Progenitor cell of endocrine pancreas (in vitro differentiated cells): ENCODE results near the gene ADAM8. TPM values are rescaled to one million over a fixed set of nuclear protein-coding genes. Genes with fewer than 3 reads are reported as not detected.

Source experiments
- DNase-seq: peaks from one replicate; pipeline ENCODE4 v3.0.0; 2021; ENCODE audit warnings: low spot score; ENCODE audit not compliant: unreplicated experiment
- H3K27ac Mint-ChIP-seq: 2 replicates; pipeline ENCODE4 v1.8.0; 2021; ENCODE audit warnings: mild to moderate bottlenecking, moderate library complexity, mixed read lengths
- H3K27me3 Mint-ChIP-seq: 2 replicates; pipeline ENCODE4 v1.8.0; 2021; ENCODE audit warnings: mixed read lengths
- H3K36me3 Mint-ChIP-seq: 2 replicates; pipeline ENCODE4 v1.8.0; 2022; ENCODE audit warnings: mixed read lengths; ENCODE audit not compliant: insufficient read depth
- H3K4me1 Mint-ChIP-seq: 2 replicates; pipeline ENCODE4 v1.8.0; 2021; ENCODE audit warnings: low read depth, mixed read lengths
- H3K4me3 Mint-ChIP-seq: 2 replicates; pipeline ENCODE4 v1.8.0; 2021; ENCODE audit warnings: low read depth, mild to moderate bottlenecking, moderate library complexity, mixed read lengths
- H3K9me3 Mint-ChIP-seq: 2 replicates; pipeline ENCODE4 v1.8.0; 2021; ENCODE audit warnings: low read depth, mixed read lengths
- total RNA-seq: library from RNA; stranded (reverse); gene quantifications from 2 replicates; pipeline ENCODE4 v1.2.1, GENCODE V29; 2021
- TF ChIP-seq, protein P1 (sequence below): fragments of 200-600 bp; sonication (generic); IDR thresholded peaks from one replicate; pipeline ENCODE4 v1.5.0; 2021; ENCODE audit warnings: antibody characterized with exemption, mild to moderate bottlenecking; ENCODE audit not compliant: unreplicated experiment

ADAM8 gene
- total RNA-seq, 1 donor from 2014 or later, result 16.3 TPM

DNA sequence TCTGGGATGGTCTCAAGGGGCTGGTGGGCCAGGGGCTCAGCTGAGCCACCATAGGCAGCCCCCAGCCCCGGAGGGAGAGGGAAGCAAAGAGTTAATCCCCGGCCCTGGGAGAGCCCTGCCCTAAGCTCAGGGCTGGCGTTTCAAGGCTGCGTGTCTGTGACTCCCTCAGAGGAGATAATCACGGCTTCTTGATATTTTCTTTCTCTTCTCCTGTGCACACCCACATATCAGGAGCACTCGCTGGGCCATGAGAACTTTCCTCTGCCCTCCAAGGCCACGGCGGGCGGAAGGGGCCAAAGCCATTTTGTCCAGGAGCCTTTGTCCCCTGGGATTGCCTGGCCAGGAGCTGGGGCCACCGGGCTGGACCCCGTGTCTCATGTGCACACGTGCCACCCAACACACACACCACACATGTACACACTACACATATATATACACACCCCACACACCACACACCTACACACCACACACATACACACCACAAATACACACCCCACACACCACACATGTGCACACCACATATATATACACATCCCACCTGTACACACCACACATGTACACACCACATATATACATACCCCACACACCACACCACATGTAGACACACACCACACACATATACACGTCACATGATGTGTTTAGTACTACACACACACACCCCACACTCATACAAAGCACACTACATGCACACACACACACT is 22.1 kb downstream of the ADAM8 start:
- no peak for DNase-seq
- Mint-ChIP-seq H3K36me3 (no peaks in the 10 kb centered on the region), H3K27me3 (peaks cover 29% of the 10 kb centered on the region), H3K4me1 (peaks cover 3% of the 10 kb centered on the region), H3K9me3 (no peaks in the 10 kb centered on the region), H3K4me3 (no peak overlapping the region), H3K27ac (no peak overlapping the region)
- TF ChIP-seq, protein P1, sequence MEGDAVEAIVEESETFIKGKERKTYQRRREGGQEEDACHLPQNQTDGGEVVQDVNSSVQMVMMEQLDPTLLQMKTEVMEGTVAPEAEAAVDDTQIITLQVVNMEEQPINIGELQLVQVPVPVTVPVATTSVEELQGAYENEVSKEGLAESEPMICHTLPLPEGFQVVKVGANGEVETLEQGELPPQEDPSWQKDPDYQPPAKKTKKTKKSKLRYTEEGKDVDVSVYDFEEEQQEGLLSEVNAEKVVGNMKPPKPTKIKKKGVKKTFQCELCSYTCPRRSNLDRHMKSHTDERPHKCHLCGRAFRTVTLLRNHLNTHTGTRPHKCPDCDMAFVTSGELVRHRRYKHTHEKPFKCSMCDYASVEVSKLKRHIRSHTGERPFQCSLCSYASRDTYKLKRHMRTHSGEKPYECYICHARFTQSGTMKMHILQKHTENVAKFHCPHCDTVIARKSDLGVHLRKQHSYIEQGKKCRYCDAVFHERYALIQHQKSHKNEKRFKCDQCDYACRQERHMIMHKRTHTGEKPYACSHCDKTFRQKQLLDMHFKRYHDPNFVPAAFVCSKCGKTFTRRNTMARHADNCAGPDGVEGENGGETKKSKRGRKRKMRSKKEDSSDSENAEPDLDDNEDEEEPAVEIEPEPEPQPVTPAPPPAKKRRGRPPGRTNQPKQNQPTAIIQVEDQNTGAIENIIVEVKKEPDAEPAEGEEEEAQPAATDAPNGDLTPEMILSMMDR, result no peak

DNA sequence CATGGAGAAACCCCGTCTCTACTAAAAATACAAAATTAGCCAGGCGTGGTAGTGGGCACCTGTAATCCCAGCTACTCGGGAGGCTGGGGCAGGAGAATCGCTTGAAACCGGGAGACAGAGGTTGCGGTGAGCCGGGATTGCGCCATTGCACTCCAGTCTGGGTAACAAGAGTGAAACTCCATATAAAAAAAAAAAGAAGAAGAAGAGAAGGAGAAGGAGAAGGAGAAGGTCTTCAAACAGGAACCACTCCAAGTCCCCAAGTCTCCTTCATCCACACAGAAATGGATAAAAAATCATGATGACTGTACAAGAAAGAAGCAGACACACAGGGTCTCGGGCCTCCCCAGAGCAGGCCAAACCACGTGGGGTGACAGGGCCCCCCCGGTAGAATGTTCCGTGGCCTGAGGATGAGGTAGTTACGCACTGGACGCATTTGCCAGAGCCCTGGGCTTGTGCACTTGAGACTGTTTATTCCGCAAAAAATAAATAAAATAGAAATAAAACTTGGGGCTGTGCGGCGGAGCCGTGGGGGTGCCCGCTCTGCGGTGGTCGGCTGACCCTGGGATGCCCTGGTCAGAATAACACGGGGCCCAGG is 23.2 kb downstream of the ADAM8 start:
- Mint-ChIP-seq H3K4me1 (peaks cover 3% of the 10 kb centered on the region), H3K27ac (no peak overlapping the region)

DNA sequence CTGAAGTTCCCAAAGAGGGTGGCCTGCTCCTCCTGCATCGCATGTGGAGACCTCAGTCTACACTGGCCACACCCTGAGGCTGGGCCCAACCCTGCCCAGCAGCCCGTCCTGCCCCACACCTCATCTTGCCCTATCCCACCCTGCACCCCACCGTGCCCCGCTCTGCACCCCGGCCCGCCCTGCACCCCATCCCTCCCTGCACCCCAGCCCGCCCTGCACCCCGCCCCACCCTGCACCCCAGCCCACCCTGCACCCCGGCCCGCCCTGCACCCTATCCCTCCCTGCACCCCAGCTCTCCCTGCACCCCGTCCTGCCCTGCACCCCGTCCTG is 24.5 kb downstream of the ADAM8 start:
- H3K27me3 Mint-ChIP-seq, result peaks cover 28% of the 10 kb centered on the region
- no peaks in the 10 kb centered on the region for H3K36me3 Mint-ChIP-seq
- no peak overlapping the region for H3K4me3 Mint-ChIP-seq
- no peak for DNase-seq
- H3K4me1 Mint-ChIP-seq, result peaks cover 2% of the 10 kb centered on the region
- no peaks in the 10 kb centered on the region for H3K9me3 Mint-ChIP-seq
- H3K27ac Mint-ChIP-seq, result no peak overlapping the region
- TF ChIP-seq, protein P1, result no peak

More for the DNA sequence above, 23.2 kb downstream of the ADAM8 start:
- peaks cover 30% of the 10 kb centered on the region for H3K27me3 Mint-ChIP-seq
- no peaks in the 10 kb centered on the region for H3K9me3 Mint-ChIP-seq
- no peaks in the 10 kb centered on the region for H3K36me3 Mint-ChIP-seq
- H3K4me3 Mint-ChIP-seq, result no peak overlapping the region
- DNase-seq, result no peak
- TF ChIP-seq, protein P1, result no peak

DNA sequence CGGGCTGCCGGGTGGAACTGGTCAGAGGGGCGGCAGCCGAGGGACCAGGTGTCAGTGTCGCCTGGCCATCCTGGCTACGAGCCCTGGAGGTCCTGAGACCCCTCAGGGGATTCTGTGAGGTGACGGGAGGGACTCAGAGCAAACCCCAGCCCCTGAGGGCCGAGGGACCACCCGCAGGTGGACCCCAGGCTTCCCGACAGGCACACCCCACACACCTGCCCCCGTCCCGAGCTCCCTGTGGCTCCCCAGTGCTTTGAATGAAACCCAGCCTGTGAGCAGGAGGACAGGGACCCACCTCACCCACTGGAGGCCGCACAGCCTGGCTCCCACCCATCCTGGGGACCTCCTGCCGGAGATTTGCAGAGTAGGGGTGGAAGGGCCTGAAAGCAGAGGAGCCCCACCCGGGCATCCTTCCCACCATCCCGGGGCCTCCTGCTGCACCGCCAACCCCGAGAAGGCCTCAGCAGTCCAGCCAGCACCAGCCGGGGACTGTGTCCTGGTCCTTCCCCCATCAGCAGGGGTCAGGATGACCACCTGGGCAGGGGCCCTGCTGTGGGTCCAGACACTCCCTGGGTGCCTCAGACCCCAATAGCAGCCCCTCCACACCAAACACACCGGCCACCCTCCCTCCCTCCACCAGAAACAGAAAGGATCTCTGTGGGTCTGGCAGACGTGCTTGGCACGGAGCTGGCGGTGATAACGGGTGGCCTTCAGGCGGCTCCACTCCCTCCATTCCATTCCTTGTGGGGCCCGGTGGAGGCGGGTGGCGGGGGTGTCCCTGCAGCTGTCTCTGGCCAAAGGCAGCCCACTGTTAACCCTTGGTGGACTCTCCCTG is 25.1 kb downstream of the ADAM8 start:
- H3K27ac Mint-ChIP-seq, result no peak overlapping the region
- no peak for DNase-seq
- H3K4me3 Mint-ChIP-seq, result no peak overlapping the region
- peaks cover 4% of the 10 kb centered on the region for H3K4me1 Mint-ChIP-seq
- no peaks in the 10 kb centered on the region for H3K9me3 Mint-ChIP-seq
- no peaks in the 10 kb centered on the region for H3K36me3 Mint-ChIP-seq
- TF ChIP-seq, protein P1, result no peak
- H3K27me3 Mint-ChIP-seq, result peaks cover 28% of the 10 kb centered on the region

DNA sequence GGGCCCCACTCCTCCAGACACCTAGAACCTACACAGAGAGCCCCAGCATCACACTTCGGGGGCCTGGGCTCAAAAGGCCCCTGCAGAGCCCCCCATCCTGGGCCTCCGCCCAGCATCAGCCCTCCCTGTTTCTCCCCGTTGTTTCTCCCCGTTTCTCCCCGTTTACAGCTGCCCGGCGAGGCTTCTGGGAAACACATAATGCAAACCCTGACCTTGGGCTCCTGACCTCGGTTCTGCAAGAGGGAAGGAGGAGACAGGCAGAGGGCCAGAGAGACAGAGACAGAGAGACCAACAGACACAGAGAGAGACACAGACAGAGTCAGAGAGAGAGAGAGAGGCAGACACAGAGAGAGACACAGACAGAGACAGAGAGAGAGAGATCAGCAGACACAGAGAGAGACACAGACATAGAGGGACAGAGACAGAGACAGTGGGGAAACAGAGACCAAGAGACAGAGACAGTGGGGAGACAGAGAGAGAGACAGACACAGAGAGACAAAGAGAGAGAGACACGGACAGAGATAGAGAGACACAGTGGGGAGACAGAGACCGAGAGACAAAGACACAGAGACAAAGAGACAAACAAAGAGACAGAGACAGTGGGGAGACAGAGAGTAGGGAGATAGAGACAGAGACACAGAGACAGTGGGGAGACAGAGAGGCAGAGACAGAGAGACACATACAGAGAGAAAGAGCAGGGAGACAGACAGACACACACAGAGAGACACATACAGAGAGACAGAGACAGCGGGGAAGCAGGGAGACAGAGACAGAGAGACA is 26.5 kb downstream of the ADAM8 start:
- no peak for DNase-seq
- peaks cover 7% of the 10 kb centered on the region for H3K4me1 Mint-ChIP-seq
- H3K36me3 Mint-ChIP-seq, result no peaks in the 10 kb centered on the region
- no peak overlapping the region for H3K4me3 Mint-ChIP-seq
- no peak overlapping the region for H3K27ac Mint-ChIP-seq
- H3K9me3 Mint-ChIP-seq, result no peaks in the 10 kb centered on the region
- TF ChIP-seq, protein P1, result no peak
- peaks cover 31% of the 10 kb centered on the region for H3K27me3 Mint-ChIP-seq
